SK-N-SH treated with all-trans-retinoic acid at 6 μM for 48 hours (cell line): ENCODE data around the gene C20orf144.

Source experiments
- ATAC-seq: fragments of 200-7000 bp; cut with Tn5 transposase; 3 replicates; pipeline ENCODE4 v1.9.1; 2020; ENCODE audit warnings: mild to moderate bottlenecking, moderate library complexity
- ARNTL ChIP-seq: fragments of 450-650 bp; formaldehyde crosslinking; IDR thresholded peaks from 2 replicates; pipeline ENCODE4 v1.5.0; 2020; ENCODE audit warnings: low read depth, mild to moderate bottlenecking, moderate library complexity, borderline replicate concordance
- BACH2 ChIP-seq: fragments of 250-450 bp; sonication (Bioruptor Pico); IDR thresholded peaks from 2 replicates; pipeline ENCODE4 v1.9.0; 2021; ENCODE audit warnings: mild to moderate bottlenecking, borderline replicate concordance
- CREB5 ChIP-seq: fragments of 250-450 bp; sonication (Bioruptor Pico); IDR thresholded peaks from 2 replicates; pipeline ENCODE4 v1.5.1; 2020; ENCODE audit warnings: low read depth, mild to moderate bottlenecking, moderate library complexity
- CSDC2 ChIP-seq: fragments of 250-450 bp; sonication (Bioruptor Pico); IDR thresholded peaks from 2 replicates; pipeline ENCODE4 v1.5.0; 2020; ENCODE audit warnings: mild to moderate bottlenecking, moderate library complexity
- GLIS3 ChIP-seq: fragments of 250-450 bp; sonication (Bioruptor Pico); IDR thresholded peaks from 2 replicates; pipeline ENCODE4 v1.5.0; 2020; ENCODE audit warnings: mild to moderate bottlenecking, moderate library complexity
- ISL1 ChIP-seq: fragments of 250-450 bp; sonication (Bioruptor Pico); IDR thresholded peaks from 2 replicates; pipeline ENCODE4 v2.1.2; 2022; ENCODE audit warnings: mild to moderate bottlenecking, moderate library complexity
- OSR1 ChIP-seq: fragments of 250-450 bp; sonication (Bioruptor Pico); IDR thresholded peaks from 2 replicates; pipeline ENCODE4 v1.8.0; 2022; ENCODE audit warnings: moderate library complexity, mild to moderate bottlenecking, inconsistent platforms
- PPARA ChIP-seq: fragments of 250-450 bp; sonication (Bioruptor Pico); IDR thresholded peaks from 2 replicates; pipeline ENCODE4 v1.5.0; 2020; ENCODE audit warnings: mild to moderate bottlenecking, borderline replicate concordance
- RARB ChIP-seq: fragments of 250-450 bp; sonication (Bioruptor Pico); IDR thresholded peaks from 2 replicates; pipeline ENCODE4 v1.8.0; 2021; ENCODE audit warnings: mild to moderate bottlenecking, moderate library complexity
- TCF4 ChIP-seq: fragments of 250-450 bp; sonication (Bioruptor Pico); IDR thresholded peaks from 2 replicates; pipeline ENCODE4 v1.8.0; 2021; ENCODE audit warnings: mild to moderate bottlenecking, moderate library complexity, borderline replicate concordance
- TOX ChIP-seq: fragments of 250-450 bp; sonication (Bioruptor Pico); IDR thresholded peaks from 2 replicates; pipeline ENCODE4 v1.8.0; 2021; ENCODE audit warnings: mild to moderate bottlenecking, moderate library complexity, borderline replicate concordance
- ZC3H10 ChIP-seq: fragments of 250-450 bp; sonication (Bioruptor Pico); IDR thresholded peaks from 2 replicates; pipeline ENCODE4 v1.5.1; 2021; ENCODE audit warnings: mild to moderate bottlenecking, moderate library complexity
- ZFP3 ChIP-seq: fragments of 250-450 bp; sonication (Bioruptor Pico); IDR thresholded peaks from 2 replicates; pipeline ENCODE4 v1.5.0; 2020; ENCODE audit warnings: mild to moderate bottlenecking, moderate library complexity
- ZFP30 ChIP-seq: fragments of 450-650 bp; formaldehyde crosslinking; IDR thresholded peaks from 2 replicates; pipeline ENCODE4 v1.5.0; 2022; ENCODE audit warnings: mild to moderate bottlenecking, moderate library complexity
- ZNF565 ChIP-seq: fragments of 450-650 bp; formaldehyde crosslinking; conservative IDR thresholded peaks from 2 replicates; pipeline ENCODE4 v1.5.0; 2020; ENCODE audit warnings: low read depth, mild to moderate bottlenecking, moderate library complexity
- ZNF70 ChIP-seq: fragments of 450-650 bp; formaldehyde crosslinking; IDR thresholded peaks from 2 replicates; pipeline ENCODE4 v1.5.0; 2020; ENCODE audit warnings: mild to moderate bottlenecking, moderate library complexity
- ZNF8 ChIP-seq: fragments of 450-650 bp; formaldehyde crosslinking; IDR thresholded peaks from 2 replicates; pipeline ENCODE4 v1.5.0; 2020; ENCODE audit warnings: mild to moderate bottlenecking, moderate library complexity
- TF ChIP-seq, protein P1 (sequence below): fragments of 250-450 bp; sonication (Bioruptor Pico); IDR thresholded peaks from 2 replicates; pipeline ENCODE4 v1.8.0; 2020; ENCODE audit warnings: mild to moderate bottlenecking, moderate library complexity, borderline replicate concordance
- TF ChIP-seq, protein P2 (sequence below): fragments of 250-450 bp; sonication (Bioruptor Pico); IDR thresholded peaks from 2 replicates; pipeline ENCODE4 v1.8.0; 2021; ENCODE audit warnings: low read depth, mild to moderate bottlenecking, moderate library complexity, borderline replicate concordance
- TF ChIP-seq, protein P3 (sequence below): fragments of 250-450 bp; sonication (Bioruptor Pico); IDR thresholded peaks from 2 replicates; pipeline ENCODE4 v1.5.0; 2020; ENCODE audit warnings: mild to moderate bottlenecking, moderate library complexity

Gene C20orf144

DNA sequence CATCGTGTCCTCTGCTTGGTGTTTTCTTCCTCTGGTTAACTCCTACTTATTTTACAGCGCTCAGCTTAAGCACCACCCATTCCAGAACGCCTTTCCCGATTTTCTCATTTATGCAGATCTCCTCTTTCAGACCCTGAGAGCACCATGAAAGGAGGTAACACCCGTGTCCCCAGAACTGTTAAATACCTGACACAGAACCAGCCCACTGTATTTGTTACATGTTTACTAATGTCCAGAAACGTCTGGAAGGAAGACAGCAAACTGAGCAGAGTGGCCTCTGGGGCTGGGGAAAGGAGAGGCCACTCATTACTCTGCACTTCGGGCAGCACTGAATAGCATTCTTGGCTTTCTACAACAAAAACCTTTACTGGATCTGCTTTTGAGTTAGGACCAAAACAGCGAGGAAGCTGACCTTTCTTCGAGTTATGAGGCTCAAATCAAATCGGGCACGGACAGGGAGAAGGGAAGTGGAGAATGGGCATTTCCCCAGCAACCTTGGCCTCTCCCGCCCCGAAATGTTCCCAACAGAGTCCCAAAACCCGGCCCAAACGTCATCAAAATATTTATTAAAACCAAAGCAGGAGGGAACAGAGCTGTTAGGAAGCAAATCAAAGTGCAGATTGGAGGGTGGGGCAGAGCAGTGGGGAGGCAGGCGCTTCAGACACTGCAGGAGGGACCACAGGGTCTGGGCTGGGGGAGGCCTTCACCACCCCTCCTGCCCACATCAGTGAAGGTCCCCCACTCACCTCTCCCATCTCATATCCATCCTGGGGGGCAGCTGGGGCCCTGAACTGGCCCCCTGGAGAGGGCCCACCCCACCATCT lies 13.2 kb downstream of the C20orf144 start (continued):
- TF ChIP-seq, protein P1, sequence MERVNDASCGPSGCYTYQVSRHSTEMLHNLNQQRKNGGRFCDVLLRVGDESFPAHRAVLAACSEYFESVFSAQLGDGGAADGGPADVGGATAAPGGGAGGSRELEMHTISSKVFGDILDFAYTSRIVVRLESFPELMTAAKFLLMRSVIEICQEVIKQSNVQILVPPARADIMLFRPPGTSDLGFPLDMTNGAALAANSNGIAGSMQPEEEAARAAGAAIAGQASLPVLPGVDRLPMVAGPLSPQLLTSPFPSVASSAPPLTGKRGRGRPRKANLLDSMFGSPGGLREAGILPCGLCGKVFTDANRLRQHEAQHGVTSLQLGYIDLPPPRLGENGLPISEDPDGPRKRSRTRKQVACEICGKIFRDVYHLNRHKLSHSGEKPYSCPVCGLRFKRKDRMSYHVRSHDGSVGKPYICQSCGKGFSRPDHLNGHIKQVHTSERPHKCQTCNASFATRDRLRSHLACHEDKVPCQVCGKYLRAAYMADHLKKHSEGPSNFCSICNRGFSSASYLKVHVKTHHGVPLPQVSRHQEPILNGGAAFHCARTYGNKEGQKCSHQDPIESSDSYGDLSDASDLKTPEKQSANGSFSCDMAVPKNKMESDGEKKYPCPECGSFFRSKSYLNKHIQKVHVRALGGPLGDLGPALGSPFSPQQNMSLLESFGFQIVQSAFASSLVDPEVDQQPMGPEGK (CRISPR knock-in tag) = no peak
- TF ChIP-seq CREB5 (CRISPR knock-in tag) = no peak
- TF ChIP-seq ZFP3 = no peak
- no peak for TF ChIP-seq ISL1 (CRISPR knock-in tag)
- TF ChIP-seq RARB = no peak
- no peak for TF ChIP-seq OSR1 (CRISPR knock-in tag)

- no peak for ATAC-seq
- TF ChIP-seq, protein P2, sequence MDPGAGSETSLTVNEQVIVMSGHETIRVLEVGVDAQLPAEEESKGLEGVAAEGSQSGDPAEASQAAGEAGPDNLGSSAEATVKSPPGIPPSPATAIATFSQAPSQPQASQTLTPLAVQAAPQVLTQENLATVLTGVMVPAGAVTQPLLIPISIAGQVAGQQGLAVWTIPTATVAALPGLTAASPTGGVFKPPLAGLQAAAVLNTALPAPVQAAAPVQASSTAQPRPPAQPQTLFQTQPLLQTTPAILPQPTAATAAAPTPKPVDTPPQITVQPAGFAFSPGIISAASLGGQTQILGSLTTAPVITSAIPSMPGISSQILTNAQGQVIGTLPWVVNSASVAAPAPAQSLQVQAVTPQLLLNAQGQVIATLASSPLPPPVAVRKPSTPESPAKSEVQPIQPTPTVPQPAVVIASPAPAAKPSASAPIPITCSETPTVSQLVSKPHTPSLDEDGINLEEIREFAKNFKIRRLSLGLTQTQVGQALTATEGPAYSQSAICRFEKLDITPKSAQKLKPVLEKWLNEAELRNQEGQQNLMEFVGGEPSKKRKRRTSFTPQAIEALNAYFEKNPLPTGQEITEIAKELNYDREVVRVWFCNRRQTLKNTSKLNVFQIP (CRISPR knock-in tag) = no peak
- TF ChIP-seq CSDC2 (CRISPR knock-in tag) (no peak), RARB (no peak), TOX (no peak), CREB5 (CRISPR knock-in tag) (no peak), BACH2 (CRISPR knock-in tag) (no peak), ARNTL (CRISPR knock-in tag) (no peak), ZFP30 (CRISPR knock-in tag) (no peak), OSR1 (CRISPR knock-in tag) (no peak), ZNF8 (CRISPR knock-in tag) (no peak), GLIS3 (CRISPR knock-in tag) (no peak), TCF4 (CRISPR knock-in tag) (no peak), ZNF70 (CRISPR knock-in tag) (no peak), ISL1 (CRISPR knock-in tag) (no peak), ZNF565 (no peak), ZC3H10 (no peak), PPARA (CRISPR knock-in tag) (no peak)
- TF ChIP-seq, protein P1 (CRISPR knock-in tag) = no peak
- TF ChIP-seq, protein P3, sequence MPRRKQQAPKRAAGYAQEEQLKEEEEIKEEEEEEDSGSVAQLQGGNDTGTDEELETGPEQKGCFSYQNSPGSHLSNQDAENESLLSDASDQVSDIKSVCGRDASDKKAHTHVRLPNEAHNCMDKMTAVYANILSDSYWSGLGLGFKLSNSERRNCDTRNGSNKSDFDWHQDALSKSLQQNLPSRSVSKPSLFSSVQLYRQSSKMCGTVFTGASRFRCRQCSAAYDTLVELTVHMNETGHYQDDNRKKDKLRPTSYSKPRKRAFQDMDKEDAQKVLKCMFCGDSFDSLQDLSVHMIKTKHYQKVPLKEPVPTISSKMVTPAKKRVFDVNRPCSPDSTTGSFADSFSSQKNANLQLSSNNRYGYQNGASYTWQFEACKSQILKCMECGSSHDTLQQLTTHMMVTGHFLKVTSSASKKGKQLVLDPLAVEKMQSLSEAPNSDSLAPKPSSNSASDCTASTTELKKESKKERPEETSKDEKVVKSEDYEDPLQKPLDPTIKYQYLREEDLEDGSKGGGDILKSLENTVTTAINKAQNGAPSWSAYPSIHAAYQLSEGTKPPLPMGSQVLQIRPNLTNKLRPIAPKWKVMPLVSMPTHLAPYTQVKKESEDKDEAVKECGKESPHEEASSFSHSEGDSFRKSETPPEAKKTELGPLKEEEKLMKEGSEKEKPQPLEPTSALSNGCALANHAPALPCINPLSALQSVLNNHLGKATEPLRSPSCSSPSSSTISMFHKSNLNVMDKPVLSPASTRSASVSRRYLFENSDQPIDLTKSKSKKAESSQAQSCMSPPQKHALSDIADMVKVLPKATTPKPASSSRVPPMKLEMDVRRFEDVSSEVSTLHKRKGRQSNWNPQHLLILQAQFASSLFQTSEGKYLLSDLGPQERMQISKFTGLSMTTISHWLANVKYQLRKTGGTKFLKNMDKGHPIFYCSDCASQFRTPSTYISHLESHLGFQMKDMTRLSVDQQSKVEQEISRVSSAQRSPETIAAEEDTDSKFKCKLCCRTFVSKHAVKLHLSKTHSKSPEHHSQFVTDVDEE (CRISPR knock-in tag) = no peak
These were observed 14.0 kb downstream of the C20orf144 start for GRCh38 chr20:33676121-33676520.
